ENCODE results near the gene CKAP5. TPM values are rescaled to one million over a fixed set of nuclear protein-coding genes. Genes with fewer than 3 reads are reported as not detected.
"Not testable (repeated sequence)": the region's sequence is repeated elsewhere in the genome, so short reads cannot be mapped to it uniquely, and the experiment has no call there.

CKAP5 gene
- total and polyA plus RNA-seq, 8 donors = 4.0 to 36.3 (median 16.7) TPM

- H3K9me3 ChIP-seq = no peaks in the 10 kb centered on the region
- TF ChIP-seq CTCF (IDR thresholded peaks at IDR 0.05) = no peak
- peaks cover 0 to 5% (median 0%) of the 10 kb centered on the region in 3 donors for H3K4me1 ChIP-seq
- FAIRE-seq (no peak), ATAC-seq (peak; percentile 66 to 94 (median 77)), DNase-seq (peak in 1 of 6 donors; percentile 36)
- intact Hi-C loops (cut with DNase I) = no loop called here
- H3K27ac ChIP-seq = no peak overlapping the region
- H3K27me3 ChIP-seq = no peaks in the 10 kb centered on the region
- no peaks in the 10 kb centered on the region for H3K36me3 ChIP-seq
- WGBS, 2 donors = 68 to 75% methylated on average over 11 of the region's 11 CpGs
- H3K4me3 ChIP-seq = no peak overlapping the region
Observed at GRCh38 chr11:46718155-46719019, 127.7 kb downstream of the CKAP5 start.

- H3K4me1 ChIP-seq; intact Hi-C loops (cut with DNase I); H3K4me3 ChIP-seq; DNase-seq; H3K36me3 ChIP-seq; FAIRE-seq; H3K27ac ChIP-seq; H3K9me3 ChIP-seq; ATAC-seq; H3K27me3 ChIP-seq: not testable (repeated sequence)
- WGBS, 2 donors = 96 to 97% methylated on average over 2 of the region's 2 CpGs
Observed at GRCh38 chr11:46717825-46718154, 128.3 kb downstream of the CKAP5 start.

GRCh38 chr11:46712874-46713576 is 133.1 kb downstream of the CKAP5 start:
- 85 to 88% methylated on average over 7 of the region's 7 CpGs for WGBS, 2 donors
- intact Hi-C loops (cut with DNase I) = no loop called here
- Histone ChIP-seq H3K9me3 (no peaks in the 10 kb centered on the region), H3K27ac (no peak overlapping the region), H3K27me3 (no peaks in the 10 kb centered on the region), H3K4me3 (no peak overlapping the region), H3K36me3 (no peaks in the 10 kb centered on the region), H3K4me1 (peaks cover 0 to 3% (median 0%) of the 10 kb centered on the region in 3 donors)
- TF ChIP-seq CTCF (IDR thresholded peaks at IDR 0.05) = no peak
- DNase-seq (no peak), ATAC-seq (no peak), FAIRE-seq (no peak)

GRCh38 chr11:46711303-46711702 is 134.8 kb downstream of the CKAP5 start:
- Histone ChIP-seq H3K36me3 (peaks cover 0 to 5% (median 4%) of the 10 kb centered on the region in 3 donors), H3K4me3 (no peak overlapping the region), H3K9me3 (no peaks in the 10 kb centered on the region), H3K27ac (peak overlapping the region in 2 of 4 donors; percentile 13 to 25), H3K4me1 (no peaks in the 10 kb centered on the region), H3K27me3 (no peaks in the 10 kb centered on the region)
- no peak for FAIRE-seq
- WGBS, 2 donors = 80 to 82% methylated on average over 5 of the region's 5 CpGs
- intact Hi-C loops (cut with DNase I) = no loop called here
- peak in 1 of 4 donors; percentile 33 for ATAC-seq
- TF ChIP-seq CTCF (IDR thresholded peaks at IDR 0.05) = no peak
- no peak for DNase-seq

GRCh38 chr11:46710821-46711269 is 135.2 kb downstream of the CKAP5 start:
- WGBS, 2 donors = 72 to 73% methylated on average over 10 of the region's 10 CpGs
- FAIRE-seq = no peak
- DNase-seq = no peak
- no peaks in the 10 kb centered on the region for H3K4me1 ChIP-seq
- peak overlapping the region in 2 of 4 donors; percentile 13 to 25 for H3K27ac ChIP-seq
- intact Hi-C loops (cut with DNase I) = no loop called here
- ATAC-seq = peak in 3 of 4 donors; percentile 53 to 72 (median 62)
- H3K27me3 ChIP-seq = no peaks in the 10 kb centered on the region
- no peaks in the 10 kb centered on the region for H3K9me3 ChIP-seq
- peaks cover 0 to 9% (median 6%) of the 10 kb centered on the region in 3 donors for H3K36me3 ChIP-seq
- no peak for TF ChIP-seq CTCF (IDR thresholded peaks at IDR 0.05)
- no peak overlapping the region for H3K4me3 ChIP-seq

GRCh38 chr11:46709351-46709750 is 136.7 kb downstream of the CKAP5 start:
- DNase-seq; H3K27ac ChIP-seq; H3K4me1 ChIP-seq; H3K4me3 ChIP-seq; intact Hi-C loops (cut with DNase I); H3K27me3 ChIP-seq; ATAC-seq; FAIRE-seq; H3K9me3 ChIP-seq: not testable (repeated sequence)
- 89% methylated on average over 9 of the region's 9 CpGs for WGBS, 2 donors
- H3K36me3 ChIP-seq = peaks cover 5 to 24% (median 21%) of the 10 kb centered on the region in 3 donors

Measured in pancreas (tissue), 10 donors.